ENCODE results near the gene NGF. TPM values are rescaled to one million over a fixed set of nuclear protein-coding genes. Genes with fewer than 3 reads are reported as not detected.

NGF gene
- total RNA-seq, 1 donor from 2014 or later = 2.7 TPM

- Histone ChIP-seq H3K27me3 (no peaks in the 10 kb centered on the region), H3K36me3 (no peaks in the 10 kb centered on the region), H3K9me3 (no peaks in the 10 kb centered on the region), H3K27ac (no peak overlapping the region), H3K4me3 (no peak overlapping the region), H3K4me1 (peaks cover 32% of the 10 kb centered on the region)
- DNase-seq (ENCODE audit: extremely low spot score in 2 of 2) = no peak
- intact Hi-C loops (cut with DNase I) = no loop called here
- TF ChIP-seq POLR2A (IDR thresholded peaks at IDR 0.05) (no peak), CTCF (IDR thresholded peaks at IDR 0.05) (no peak), POLR2AphosphoS5 (IDR thresholded peaks at IDR 0.05; ENCODE audit: insufficient read depth in 1 of 2, low read depth in 1 of 2) (no peak)
Measured at GRCh38 chr1:115300087-115300876, 37.8 kb downstream of the NGF start.

GRCh38 chr1:115299266-115299665 is 38.8 kb downstream of the NGF start:
- no peaks in the 10 kb centered on the region for H3K36me3 ChIP-seq
- no peaks in the 10 kb centered on the region for H3K9me3 ChIP-seq
- DNase-seq (ENCODE audit: extremely low spot score in 2 of 2) = no peak
- TF ChIP-seq POLR2AphosphoS5 (IDR thresholded peaks at IDR 0.05; ENCODE audit: insufficient read depth in 1 of 2, low read depth in 1 of 2) = no peak
- TF ChIP-seq CTCF (IDR thresholded peaks at IDR 0.05) = no peak
- TF ChIP-seq POLR2A (IDR thresholded peaks at IDR 0.05) = no peak
- intact Hi-C loops (cut with DNase I) = no loop called here
- H3K4me1 ChIP-seq = peaks cover 32% of the 10 kb centered on the region
- H3K27me3 ChIP-seq = no peaks in the 10 kb centered on the region
- no peak overlapping the region for H3K4me3 ChIP-seq
- H3K27ac ChIP-seq = no peak overlapping the region

- intact Hi-C loops (cut with DNase I) = no loop called here
- no peak overlapping the region for H3K4me3 ChIP-seq
Measured at GRCh38 chr1:115296981-115297380, 41.1 kb downstream of the NGF start.

GRCh38 chr1:115295904-115296696 is 41.9 kb downstream of the NGF start:
- no peak overlapping the region for H3K27ac ChIP-seq
- DNase-seq (ENCODE audit: extremely low spot score in 2 of 2) = no peak
- H3K4me1 ChIP-seq = peaks cover 11% of the 10 kb centered on the region
- H3K4me3 ChIP-seq = no peak overlapping the region
- intact Hi-C loops (cut with DNase I) = no loop called here
- no peaks in the 10 kb centered on the region for H3K36me3 ChIP-seq
- TF ChIP-seq CTCF (IDR thresholded peaks at IDR 0.05) (no peak), POLR2AphosphoS5 (IDR thresholded peaks at IDR 0.05; ENCODE audit: insufficient read depth in 1 of 2, low read depth in 1 of 2) (no peak), POLR2A (IDR thresholded peaks at IDR 0.05) (no peak)
- no peaks in the 10 kb centered on the region for H3K9me3 ChIP-seq
- no peaks in the 10 kb centered on the region for H3K27me3 ChIP-seq

More at GRCh38 chr1:115296981-115297380, 41.1 kb downstream of the NGF start:
- TF ChIP-seq CTCF (IDR thresholded peaks at IDR 0.05) (no peak), POLR2A (IDR thresholded peaks at IDR 0.05) (no peak), POLR2AphosphoS5 (IDR thresholded peaks at IDR 0.05; ENCODE audit: insufficient read depth in 1 of 2, low read depth in 1 of 2) (no peak)
- no peak for DNase-seq (ENCODE audit: extremely low spot score in 2 of 2)
- Histone ChIP-seq H3K9me3 (no peaks in the 10 kb centered on the region), H3K36me3 (no peaks in the 10 kb centered on the region), H3K27me3 (no peaks in the 10 kb centered on the region), H3K27ac (no peak overlapping the region), H3K4me1 (peaks cover 20% of the 10 kb centered on the region)
